ENCODE measurements around the gene CYP24A1. TPM values are rescaled to one million over a fixed set of nuclear protein-coding genes. Genes with fewer than 3 reads are reported as not detected.

The CYP24A1 gene
- total RNA-seq, 2 donors from 2014 or later = 0.08 TPM; not detected in 1

DNA sequence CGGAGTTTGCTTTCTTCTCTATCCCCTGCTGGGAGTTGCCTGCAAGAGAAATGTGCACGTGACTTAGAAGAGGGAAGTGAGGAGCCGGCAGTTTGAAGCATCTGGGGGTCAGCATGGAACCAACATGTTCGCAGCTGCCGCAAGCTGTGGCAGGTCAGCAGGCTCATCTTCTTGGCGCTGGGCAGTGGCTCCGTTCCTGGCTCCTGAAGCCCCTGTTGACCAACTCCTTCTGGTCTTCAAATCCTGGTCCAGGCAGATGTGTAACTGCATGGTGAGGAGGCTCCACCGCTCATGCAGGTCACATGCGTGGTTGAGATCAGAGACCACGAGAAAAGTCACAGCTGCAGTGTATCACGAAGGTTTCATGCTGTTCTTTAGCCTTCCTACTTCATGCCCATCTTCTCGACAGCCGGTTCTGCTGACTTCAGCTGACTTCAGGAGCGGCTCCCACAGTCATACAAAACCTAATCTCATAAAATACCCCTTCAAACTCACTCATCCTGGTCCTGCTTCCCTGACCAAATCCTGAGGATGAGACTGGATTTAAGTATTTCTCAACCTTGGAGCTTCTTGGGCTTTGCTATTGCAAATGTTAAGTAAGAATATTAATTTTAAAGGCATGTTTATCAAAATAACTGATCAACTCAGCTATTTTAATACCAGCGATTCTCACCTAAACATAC, 58.5 kb downstream of the CYP24A1 start:
- no peaks in the 10 kb centered on the region for H3K36me3 Mint-ChIP-seq (ENCODE audit: low read depth)
- no peak overlapping the region for H3K4me3 Mint-ChIP-seq
- no peaks in the 10 kb centered on the region for H3K4me1 Mint-ChIP-seq
- no peak overlapping the region for H3K27ac Mint-ChIP-seq
- ATAC-seq (replicated peaks) = no peak
- H3K9me3 Mint-ChIP-seq = no peaks in the 10 kb centered on the region
- peaks cover 15% of the 10 kb centered on the region for H3K27me3 Mint-ChIP-seq

- Mint-ChIP-seq H3K27me3 (peaks cover 19% of the 10 kb centered on the region), H3K4me1 (no peaks in the 10 kb centered on the region), H3K27ac (no peak overlapping the region), H3K36me3 (ENCODE audit: low read depth) (no peaks in the 10 kb centered on the region), H3K9me3 (no peaks in the 10 kb centered on the region), H3K4me3 (no peak overlapping the region)
- ATAC-seq (replicated peaks) = no peak
Observed at GRCh38 chr20:54114109-54114508, 59.7 kb downstream of the CYP24A1 start.

GRCh38 chr20:54113566-54113965, 60.2 kb downstream of the CYP24A1 start:
- Mint-ChIP-seq H3K4me3 (no peak overlapping the region), H3K9me3 (no peaks in the 10 kb centered on the region), H3K27me3 (peaks cover 19% of the 10 kb centered on the region), H3K36me3 (ENCODE audit: low read depth) (no peaks in the 10 kb centered on the region), H3K27ac (no peak overlapping the region), H3K4me1 (no peaks in the 10 kb centered on the region)
- no peak for ATAC-seq (replicated peaks)

GRCh38 chr20:54112221-54112884, 61.4 kb downstream of the CYP24A1 start:
- Mint-ChIP-seq H3K4me3 (no peak overlapping the region), H3K27me3 (peaks cover 19% of the 10 kb centered on the region)
- ATAC-seq (replicated peaks) = no peak

DNA sequence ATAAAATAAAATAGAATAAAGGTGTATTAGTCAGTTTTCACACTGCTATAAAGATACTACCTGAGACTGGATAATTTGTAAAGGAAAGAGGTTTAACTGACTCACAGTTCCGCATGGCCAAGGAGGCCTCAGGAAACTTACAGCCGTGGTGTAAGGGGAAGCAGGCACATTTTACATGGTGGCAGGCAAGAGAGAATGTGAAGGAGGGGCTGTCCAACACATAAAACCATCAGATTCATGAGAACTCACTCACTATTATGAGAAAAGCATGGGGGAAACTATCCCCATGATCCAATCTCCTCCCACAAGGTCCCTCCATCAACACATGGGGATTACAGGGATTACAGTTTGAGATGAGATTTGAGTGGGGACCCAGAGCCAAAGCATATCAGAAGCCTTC, 62.3 kb downstream of the CYP24A1 start:
- no peak for ATAC-seq (replicated peaks)
- H3K4me1 Mint-ChIP-seq = no peaks in the 10 kb centered on the region
- no peaks in the 10 kb centered on the region for H3K9me3 Mint-ChIP-seq
- no peaks in the 10 kb centered on the region for H3K36me3 Mint-ChIP-seq (ENCODE audit: low read depth)
- H3K4me3 Mint-ChIP-seq = no peak overlapping the region
- no peak overlapping the region for H3K27ac Mint-ChIP-seq
- peaks cover 19% of the 10 kb centered on the region for H3K27me3 Mint-ChIP-seq

More at GRCh38 chr20:54112221-54112884, 61.4 kb downstream of the CYP24A1 start:
- H3K9me3 Mint-ChIP-seq = no peaks in the 10 kb centered on the region
- no peaks in the 10 kb centered on the region for H3K4me1 Mint-ChIP-seq
- H3K27ac Mint-ChIP-seq = no peak overlapping the region
- no peaks in the 10 kb centered on the region for H3K36me3 Mint-ChIP-seq (ENCODE audit: low read depth)

DNA sequence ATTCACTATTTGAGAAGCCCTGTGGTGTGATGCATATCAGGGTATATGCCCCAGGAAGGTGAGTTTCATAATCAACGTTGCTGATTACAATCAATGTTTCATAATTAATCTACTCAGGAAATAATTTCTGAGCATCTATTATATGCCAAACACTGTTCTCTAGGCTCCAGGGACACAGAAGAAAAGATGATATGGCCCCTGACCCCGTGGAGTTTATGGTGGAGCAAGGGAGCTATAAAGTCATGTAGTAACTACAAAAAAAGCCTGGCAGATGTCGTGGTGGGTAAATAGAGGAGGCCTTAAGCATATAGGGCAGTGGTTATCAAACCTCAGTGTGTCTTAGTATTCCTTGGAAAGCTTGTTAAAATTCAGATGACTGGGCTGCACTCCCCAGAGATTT, 63.3 kb downstream of the CYP24A1 start:
- no peak for ATAC-seq (replicated peaks)
- no peaks in the 10 kb centered on the region for H3K36me3 Mint-ChIP-seq (ENCODE audit: low read depth)

GRCh38 chr20:54110041-54110440, 63.7 kb downstream of the CYP24A1 start:
- H3K27me3 Mint-ChIP-seq = peaks cover 24% of the 10 kb centered on the region

More for the DNA sequence above, 63.3 kb downstream of the CYP24A1 start:
- Mint-ChIP-seq H3K4me1 (no peaks in the 10 kb centered on the region), H3K27me3 (peaks cover 22% of the 10 kb centered on the region), H3K4me3 (no peak overlapping the region), H3K27ac (no peak overlapping the region), H3K9me3 (no peaks in the 10 kb centered on the region)

GRCh38 chr20:54108817-54109216, 65.0 kb downstream of the CYP24A1 start:
- Mint-ChIP-seq H3K4me1 (no peaks in the 10 kb centered on the region), H3K27ac (no peak overlapping the region), H3K36me3 (ENCODE audit: low read depth) (no peaks in the 10 kb centered on the region), H3K4me3 (no peak overlapping the region), H3K27me3 (peaks cover 23% of the 10 kb centered on the region), H3K9me3 (no peaks in the 10 kb centered on the region)
- no peak for ATAC-seq (replicated peaks)

More at GRCh38 chr20:54110041-54110440, 63.7 kb downstream of the CYP24A1 start:
- H3K4me3 Mint-ChIP-seq = no peak overlapping the region
- H3K27ac Mint-ChIP-seq = no peak overlapping the region
- H3K9me3 Mint-ChIP-seq = no peaks in the 10 kb centered on the region
- no peak for ATAC-seq (replicated peaks)
- H3K4me1 Mint-ChIP-seq = no peaks in the 10 kb centered on the region
- no peaks in the 10 kb centered on the region for H3K36me3 Mint-ChIP-seq (ENCODE audit: low read depth)

GRCh38 chr20:54108326-54108642, 65.5 kb downstream of the CYP24A1 start:
- H3K4me3 Mint-ChIP-seq = no peak overlapping the region
- ATAC-seq (replicated peaks) = no peak
- H3K36me3 Mint-ChIP-seq (ENCODE audit: low read depth) = no peaks in the 10 kb centered on the region
- peaks cover 20% of the 10 kb centered on the region for H3K27me3 Mint-ChIP-seq
- H3K4me1 Mint-ChIP-seq = no peaks in the 10 kb centered on the region
- H3K27ac Mint-ChIP-seq = no peak overlapping the region
- no peaks in the 10 kb centered on the region for H3K9me3 Mint-ChIP-seq

DNA sequence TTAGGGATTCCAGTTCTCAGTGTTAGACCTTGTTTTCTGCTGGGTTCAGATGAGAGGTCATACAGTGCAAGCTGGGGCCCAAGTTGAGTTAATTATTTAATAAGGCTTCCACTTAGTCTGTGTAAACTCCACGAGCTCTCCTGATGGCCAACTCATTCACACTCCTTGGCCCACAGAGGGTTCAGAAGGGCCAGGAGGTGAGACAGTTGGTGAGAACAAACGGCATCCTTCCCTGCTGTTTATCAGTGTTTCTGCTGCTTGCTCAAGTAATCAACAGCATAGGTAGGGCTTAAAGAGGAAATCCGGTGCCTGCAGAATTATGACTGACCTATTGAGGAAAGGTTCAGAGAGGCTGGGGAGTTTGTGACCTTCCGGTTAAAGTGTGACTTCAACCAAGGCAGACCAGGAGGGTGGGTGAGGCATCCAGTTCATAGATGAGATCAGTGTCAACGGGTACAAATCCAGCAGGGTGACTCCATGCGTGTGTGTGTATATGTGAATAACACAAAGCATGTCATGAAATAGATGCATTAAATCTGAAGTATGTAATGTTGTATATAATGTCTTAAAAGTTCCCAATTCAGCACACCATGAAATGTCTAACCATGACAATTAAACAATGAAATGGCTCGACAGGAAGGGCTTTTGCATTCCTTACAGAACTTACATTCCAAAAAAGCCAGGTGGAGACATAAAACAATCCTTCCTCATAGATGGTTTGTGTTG, 66.0 kb downstream of the CYP24A1 start:
- peaks cover 20% of the 10 kb centered on the region for H3K27me3 Mint-ChIP-seq
- ATAC-seq (replicated peaks) = no peak
- H3K4me3 Mint-ChIP-seq = no peak overlapping the region
- no peaks in the 10 kb centered on the region for H3K4me1 Mint-ChIP-seq
- no peaks in the 10 kb centered on the region for H3K9me3 Mint-ChIP-seq
- H3K27ac Mint-ChIP-seq = no peak overlapping the region
- no peaks in the 10 kb centered on the region for H3K36me3 Mint-ChIP-seq (ENCODE audit: low read depth)

DNA sequence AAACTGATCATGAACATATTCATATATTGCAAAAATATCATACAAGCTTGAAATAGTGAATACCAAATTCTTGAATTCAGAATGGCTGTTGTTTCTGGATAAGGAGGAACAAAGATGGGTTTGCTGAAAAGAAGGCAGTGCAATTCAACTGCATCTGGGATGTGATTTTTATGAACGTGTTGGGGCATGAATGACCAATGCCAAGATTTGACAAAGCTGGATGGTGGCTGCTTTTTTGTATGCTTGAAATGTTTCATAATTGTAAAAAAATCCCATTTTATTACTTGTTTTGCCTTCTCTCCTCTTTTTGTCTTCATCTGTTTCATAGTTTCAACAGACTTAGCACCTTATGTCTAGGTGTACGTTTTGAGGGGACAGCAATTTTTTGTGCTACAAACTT, 66.6 kb downstream of the CYP24A1 start:
- Mint-ChIP-seq H3K27ac (no peak overlapping the region), H3K4me3 (no peak overlapping the region), H3K36me3 (ENCODE audit: low read depth) (no peaks in the 10 kb centered on the region), H3K4me1 (no peaks in the 10 kb centered on the region), H3K9me3 (no peaks in the 10 kb centered on the region), H3K27me3 (peaks cover 20% of the 10 kb centered on the region)
- ATAC-seq (replicated peaks) = no peak

- ATAC-seq (replicated peaks) = no peak
- Mint-ChIP-seq H3K4me3 (no peak overlapping the region), H3K9me3 (no peaks in the 10 kb centered on the region), H3K27me3 (peaks cover 13% of the 10 kb centered on the region), H3K4me1 (no peaks in the 10 kb centered on the region), H3K27ac (no peak overlapping the region), H3K36me3 (ENCODE audit: low read depth) (no peaks in the 10 kb centered on the region)
Observed at GRCh38 chr20:54106162-54106561, 67.6 kb downstream of the CYP24A1 start.

DNA sequence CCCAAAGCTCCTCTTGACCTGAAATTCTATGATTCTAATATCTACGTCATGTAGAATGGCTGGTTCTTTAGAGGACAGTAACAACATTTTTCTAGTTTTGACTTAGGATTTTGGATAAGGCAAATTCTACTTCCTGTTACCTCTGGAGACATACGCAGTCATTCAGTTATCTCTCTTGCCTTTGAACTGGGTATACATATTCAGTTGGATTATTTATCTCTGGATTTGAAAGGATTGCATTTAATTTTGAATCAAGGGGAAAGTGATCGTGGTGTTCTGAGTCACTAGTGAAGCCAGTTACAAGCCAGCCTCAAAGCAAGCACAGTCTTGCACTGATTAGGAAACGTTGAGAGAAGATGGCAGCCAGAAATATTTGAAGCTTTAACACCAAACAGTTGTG, 68.1 kb downstream of the CYP24A1 start:
- H3K27me3 Mint-ChIP-seq = peaks cover 13% of the 10 kb centered on the region
- no peak overlapping the region for H3K27ac Mint-ChIP-seq
- no peaks in the 10 kb centered on the region for H3K36me3 Mint-ChIP-seq (ENCODE audit: low read depth)
- no peak for ATAC-seq (replicated peaks)
- no peaks in the 10 kb centered on the region for H3K4me1 Mint-ChIP-seq
- no peak overlapping the region for H3K4me3 Mint-ChIP-seq
- H3K9me3 Mint-ChIP-seq = no peaks in the 10 kb centered on the region

- Mint-ChIP-seq H3K9me3 (no peaks in the 10 kb centered on the region), H3K4me3 (no peak overlapping the region), H3K27ac (no peak overlapping the region), H3K27me3 (peaks cover 7% of the 10 kb centered on the region), H3K4me1 (no peaks in the 10 kb centered on the region), H3K36me3 (ENCODE audit: low read depth) (no peaks in the 10 kb centered on the region)
- ATAC-seq (replicated peaks) = no peak
Observed at GRCh38 chr20:54104781-54105180, 69.0 kb downstream of the CYP24A1 start.

All from activated T-helper 17 cell treated with anti-CD3 and anti-CD28 coated beads, Interleukin-2, amount 50 U/mL, for 72 hours (primary cell).